ENCODE data around the gene TOM1L1. TPM values are rescaled to one million over a fixed set of nuclear protein-coding genes. Genes with fewer than 3 reads are reported as not detected.
A peak's percentile ranks its signal among the peaks of the same experiment; 100 is the strongest.

Gene TOM1L1
- total RNA-seq, 3 donors from 2014 or later (not counting 1 experiment from before 2014, with no cell fraction given): not detected

GRCh38 chr17:55002458-55002857 is 101.8 kb downstream of the TOM1L1 start:
- Mint-ChIP-seq H3K4me3 (no peak overlapping the region), H3K4me1 (no peaks in the 10 kb centered on the region), H3K36me3 (no peaks in the 10 kb centered on the region), H3K27me3 (ENCODE audit: low read depth in 2 of 2) (no peaks in the 10 kb centered on the region), H3K9me3 (no peaks in the 10 kb centered on the region), H3K27ac (no peak overlapping the region)
- Histone ChIP-seq H3K4me1 (ENCODE audit: control insufficient read depth, insufficient read depth, low read length) (no peaks in the 10 kb centered on the region), H3K27ac (ENCODE audit: low read length) (no peak overlapping the region), H3K9me3 (ENCODE audit: control insufficient read depth, insufficient read depth, low read length) (no peaks in the 10 kb centered on the region), H3K4me3 (ENCODE audit: low read length) (no peak overlapping the region), H3K27me3 (ENCODE audit: control insufficient read depth, insufficient read depth, low read length) (no peaks in the 10 kb centered on the region), H3K36me3 (ENCODE audit: control insufficient read depth, insufficient read depth, low read length) (peaks cover 6% of the 10 kb centered on the region)
- no peak for DNase-seq
- intact Hi-C loops (cut with micrococcal nuclease): loop anchor here (10.0 kb wide), 1 partner anchor 52 kb away; no protein-coding TSS in a partner anchor
- ATAC-seq: no peak
- TF ChIP-seq CTCF (IDR thresholded peaks at IDR 0.05): no peak

GRCh38 chr17:55004484-55004883 is 103.8 kb downstream of the TOM1L1 start:
- no peaks in the 10 kb centered on the region for H3K4me1 Mint-ChIP-seq
- ATAC-seq: no peak
- no peaks in the 10 kb centered on the region for H3K27me3 Mint-ChIP-seq (ENCODE audit: low read depth in 2 of 2)
- no peaks in the 10 kb centered on the region for H3K9me3 Mint-ChIP-seq
- intact Hi-C loops (cut with micrococcal nuclease): loop anchor here (10.0 kb wide), 1 partner anchor 50 kb away; no protein-coding TSS in a partner anchor
- Histone ChIP-seq H3K4me3 (ENCODE audit: low read length) (no peak overlapping the region), H3K9me3 (ENCODE audit: control insufficient read depth, insufficient read depth, low read length) (no peaks in the 10 kb centered on the region), H3K27me3 (ENCODE audit: control insufficient read depth, insufficient read depth, low read length) (no peaks in the 10 kb centered on the region), H3K27ac (ENCODE audit: low read length) (no peak overlapping the region), H3K4me1 (ENCODE audit: control insufficient read depth, insufficient read depth, low read length) (no peaks in the 10 kb centered on the region), H3K36me3 (ENCODE audit: control insufficient read depth, insufficient read depth, low read length) (peaks cover 6% of the 10 kb centered on the region)
- no peak overlapping the region for H3K27ac Mint-ChIP-seq
- no peaks in the 10 kb centered on the region for H3K36me3 Mint-ChIP-seq
- 94% methylated on average over 5 of the region's 5 CpGs for WGBS (ENCODE audit: insufficient coverage)
- DNase-seq: no peak
- TF ChIP-seq CTCF (IDR thresholded peaks at IDR 0.05): no peak
- H3K4me3 Mint-ChIP-seq: no peak overlapping the region

GRCh38 chr17:55005520-55005919 is 104.9 kb downstream of the TOM1L1 start:
- no peak overlapping the region for H3K27ac ChIP-seq (ENCODE audit: low read length)
- Mint-ChIP-seq H3K27ac (no peak overlapping the region), H3K27me3 (ENCODE audit: low read depth in 2 of 2) (no peaks in the 10 kb centered on the region), H3K36me3 (no peaks in the 10 kb centered on the region), H3K9me3 (no peaks in the 10 kb centered on the region), H3K4me1 (no peaks in the 10 kb centered on the region), H3K4me3 (no peak overlapping the region)
- no peaks in the 10 kb centered on the region for H3K27me3 ChIP-seq (ENCODE audit: control insufficient read depth, insufficient read depth, low read length)
- no peaks in the 10 kb centered on the region for H3K9me3 ChIP-seq (ENCODE audit: control insufficient read depth, insufficient read depth, low read length)
- peaks cover 6% of the 10 kb centered on the region for H3K36me3 ChIP-seq (ENCODE audit: control insufficient read depth, insufficient read depth, low read length)
- intact Hi-C loops (cut with micrococcal nuclease): loop anchor here (10.0 kb wide), 1 partner anchor 49 kb away; no protein-coding TSS in a partner anchor
- no peaks in the 10 kb centered on the region for H3K4me1 ChIP-seq (ENCODE audit: control insufficient read depth, insufficient read depth, low read length)
- peak in 1 of 2 donors; percentile 18 for DNase-seq
- WGBS (ENCODE audit: insufficient coverage): no CpG with 5 or more reads among the region's 1 CpG
- H3K4me3 ChIP-seq (ENCODE audit: low read length): no peak overlapping the region
- ATAC-seq: no peak
- TF ChIP-seq CTCF (IDR thresholded peaks at IDR 0.05): peak; percentile 10

Other genes with a start within 250 kb of the TOM1L1 start
- 10 to 100 TPM; 20.2 to 33.7 (median 26.9) TPM for gene COX11, start 67.8 kb downstream of the TOM1L1 start, total RNA-seq
- gene STXBP4, start 67.9 kb downstream of the TOM1L1 start, total RNA-seq: 10 to 100 TPM in 1 of 3 donors, 1 to 10 TPM in 2; 4.9 to 10.3 (median 7.6) TPM